Measurements from ENCODE around the gene DTD1.

DTD1 gene

GRCh38 chr20:18734525-18735189, 146.8 kb downstream of the DTD1 start:
- TF ChIP-seq ZSCAN30 (tag by site-specific recombination; IDR thresholded peaks at IDR 0.05) (no peak), EGR2 (tag by site-specific recombination; IDR thresholded peaks at IDR 0.05; ENCODE audit: low read depth) (peak; percentile 29; the same call in 1 of the 2 replicates)
- CTCF ChIA-PET = no interaction called here
- no peak overlapping the region for H3K27ac ChIP-seq (ENCODE audit: extremely low read depth, low read depth, low read length)

DNA sequence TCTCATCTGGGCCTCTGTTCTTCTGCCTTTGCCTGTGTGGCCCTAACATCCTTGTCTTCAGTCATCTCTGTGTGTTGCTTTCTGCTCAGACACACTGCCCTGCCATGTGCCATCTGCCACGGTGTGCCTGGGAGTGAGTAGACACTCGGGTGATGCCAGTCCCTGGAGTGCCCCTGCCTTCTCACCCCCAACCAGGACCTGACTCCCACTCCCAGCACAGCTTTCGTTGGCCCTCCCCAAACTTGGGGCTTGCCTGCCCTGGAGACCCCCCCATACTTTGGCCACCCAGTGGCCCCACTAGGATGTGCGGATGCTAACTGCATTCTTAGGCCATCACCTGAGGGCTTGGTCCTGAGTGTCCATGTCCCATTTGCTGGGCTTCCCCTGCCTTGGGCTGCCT, 149.3 kb downstream of the DTD1 start:
- H3K27ac ChIP-seq (ENCODE audit: extremely low read depth, low read depth, low read length) = no peak overlapping the region
- no peaks in the 10 kb centered on the region for H3K36me3 ChIP-seq (ENCODE audit: control insufficient read depth in 2 of 2, insufficient read depth in 1 of 2, low read length in 2 of 2)
- no peaks in the 10 kb centered on the region; the same call in 1 of the 2 replicates for H3K4me1 ChIP-seq (ENCODE audit: control insufficient read depth, insufficient read depth, low read length)
- TF ChIP-seq, protein P1, sequence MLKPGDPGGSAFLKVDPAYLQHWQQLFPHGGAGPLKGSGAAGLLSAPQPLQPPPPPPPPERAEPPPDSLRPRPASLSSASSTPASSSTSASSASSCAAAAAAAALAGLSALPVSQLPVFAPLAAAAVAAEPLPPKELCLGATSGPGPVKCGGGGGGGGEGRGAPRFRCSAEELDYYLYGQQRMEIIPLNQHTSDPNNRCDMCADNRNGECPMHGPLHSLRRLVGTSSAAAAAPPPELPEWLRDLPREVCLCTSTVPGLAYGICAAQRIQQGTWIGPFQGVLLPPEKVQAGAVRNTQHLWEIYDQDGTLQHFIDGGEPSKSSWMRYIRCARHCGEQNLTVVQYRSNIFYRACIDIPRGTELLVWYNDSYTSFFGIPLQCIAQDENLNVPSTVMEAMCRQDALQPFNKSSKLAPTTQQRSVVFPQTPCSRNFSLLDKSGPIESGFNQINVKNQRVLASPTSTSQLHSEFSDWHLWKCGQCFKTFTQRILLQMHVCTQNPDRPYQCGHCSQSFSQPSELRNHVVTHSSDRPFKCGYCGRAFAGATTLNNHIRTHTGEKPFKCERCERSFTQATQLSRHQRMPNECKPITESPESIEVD (tag by site-specific recombination; IDR thresholded peaks at IDR 0.05) = no peak
- TF ChIP-seq ZNF777 (tag by site-specific recombination; IDR thresholded peaks at IDR 0.05; ENCODE audit: borderline replicate concordance) (no peak), ZNF140 (tag by site-specific recombination; IDR thresholded peaks at IDR 0.05) (no peak), ZNF561 (tag by site-specific recombination; IDR thresholded peaks at IDR 0.05; ENCODE audit: borderline replicate concordance) (no peak), ZNF521 (tag by site-specific recombination; IDR thresholded peaks at IDR 0.05) (no peak), GLIS1 (tag by site-specific recombination; IDR thresholded peaks at IDR 0.05) (no peak), PRDM10 (tag by site-specific recombination; IDR thresholded peaks at IDR 0.05) (no peak), ZNF501 (tag by site-specific recombination; IDR thresholded peaks at IDR 0.05) (no peak), ZNF239 (tag by site-specific recombination; IDR thresholded peaks at IDR 0.05) (no peak), ZBTB1 (tag by site-specific recombination; IDR thresholded peaks at IDR 0.05) (no peak), ZNF830 (tag by site-specific recombination; IDR thresholded peaks at IDR 0.05; ENCODE audit: low read depth) (no peak), SP7 (tag by site-specific recombination; IDR thresholded peaks at IDR 0.05) (no peak), ZNF266 (tag by site-specific recombination; IDR thresholded peaks at IDR 0.05; ENCODE audit: low read depth) (no peak), ELK4 (IDR thresholded peaks at IDR 0.05; ENCODE audit: borderline replicate concordance, low read depth, low read length) (no peak)
- TF ChIP-seq, protein P2, sequence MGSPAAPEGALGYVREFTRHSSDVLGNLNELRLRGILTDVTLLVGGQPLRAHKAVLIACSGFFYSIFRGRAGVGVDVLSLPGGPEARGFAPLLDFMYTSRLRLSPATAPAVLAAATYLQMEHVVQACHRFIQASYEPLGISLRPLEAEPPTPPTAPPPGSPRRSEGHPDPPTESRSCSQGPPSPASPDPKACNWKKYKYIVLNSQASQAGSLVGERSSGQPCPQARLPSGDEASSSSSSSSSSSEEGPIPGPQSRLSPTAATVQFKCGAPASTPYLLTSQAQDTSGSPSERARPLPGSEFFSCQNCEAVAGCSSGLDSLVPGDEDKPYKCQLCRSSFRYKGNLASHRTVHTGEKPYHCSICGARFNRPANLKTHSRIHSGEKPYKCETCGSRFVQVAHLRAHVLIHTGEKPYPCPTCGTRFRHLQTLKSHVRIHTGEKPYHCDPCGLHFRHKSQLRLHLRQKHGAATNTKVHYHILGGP (tag by site-specific recombination; IDR thresholded peaks at IDR 0.05) = no peak
- no peaks in the 10 kb centered on the region for H3K9me3 ChIP-seq (ENCODE audit: control insufficient read depth, insufficient read depth, low read depth, low read length)
- CTCF ChIA-PET = no interaction called here
- POLR2A ChIA-PET = no interaction called here
- no peak overlapping the region for H3K4me3 ChIP-seq (ENCODE audit: low read depth, low read length)

More at GRCh38 chr20:18734525-18735189, 146.8 kb downstream of the DTD1 start:
- H3K4me1 ChIP-seq (ENCODE audit: control insufficient read depth, insufficient read depth, low read length) = no peaks in the 10 kb centered on the region; the same call in 1 of the 2 replicates
- no peaks in the 10 kb centered on the region for H3K9me3 ChIP-seq (ENCODE audit: control insufficient read depth, insufficient read depth, low read depth, low read length)
- H3K4me3 ChIP-seq (ENCODE audit: low read depth, low read length) = no peak overlapping the region
- POLR2A ChIA-PET = no interaction called here
- no peaks in the 10 kb centered on the region for H3K36me3 ChIP-seq (ENCODE audit: control insufficient read depth in 2 of 2, insufficient read depth in 1 of 2, low read length in 2 of 2)

Measured in HEK293 (cell line).